Measurements from ENCODE around the gene LSS. TPM values are rescaled to one million over a fixed set of nuclear protein-coding genes. Genes with fewer than 3 reads are reported as not detected.
"Not testable (repeated sequence)": the region's sequence is repeated elsewhere in the genome, so short reads cannot be mapped to it uniquely, and the experiment has no call there.

Gene LSS
- total RNA-seq, 1 experiment from 2014 or later, result 45.5 TPM

- H3K4me3 Mint-ChIP-seq (ENCODE audit: unreplicated experiment), result no peak overlapping the region
- no TSS peak for BruUV-seq (replicated peaks)
- TF ChIP-seq, protein P1, sequence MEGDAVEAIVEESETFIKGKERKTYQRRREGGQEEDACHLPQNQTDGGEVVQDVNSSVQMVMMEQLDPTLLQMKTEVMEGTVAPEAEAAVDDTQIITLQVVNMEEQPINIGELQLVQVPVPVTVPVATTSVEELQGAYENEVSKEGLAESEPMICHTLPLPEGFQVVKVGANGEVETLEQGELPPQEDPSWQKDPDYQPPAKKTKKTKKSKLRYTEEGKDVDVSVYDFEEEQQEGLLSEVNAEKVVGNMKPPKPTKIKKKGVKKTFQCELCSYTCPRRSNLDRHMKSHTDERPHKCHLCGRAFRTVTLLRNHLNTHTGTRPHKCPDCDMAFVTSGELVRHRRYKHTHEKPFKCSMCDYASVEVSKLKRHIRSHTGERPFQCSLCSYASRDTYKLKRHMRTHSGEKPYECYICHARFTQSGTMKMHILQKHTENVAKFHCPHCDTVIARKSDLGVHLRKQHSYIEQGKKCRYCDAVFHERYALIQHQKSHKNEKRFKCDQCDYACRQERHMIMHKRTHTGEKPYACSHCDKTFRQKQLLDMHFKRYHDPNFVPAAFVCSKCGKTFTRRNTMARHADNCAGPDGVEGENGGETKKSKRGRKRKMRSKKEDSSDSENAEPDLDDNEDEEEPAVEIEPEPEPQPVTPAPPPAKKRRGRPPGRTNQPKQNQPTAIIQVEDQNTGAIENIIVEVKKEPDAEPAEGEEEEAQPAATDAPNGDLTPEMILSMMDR (IDR thresholded peaks at IDR 0.05; ENCODE audit: unreplicated experiment), result no peak
- peaks cover 21% of the 10 kb centered on the region for H3K27me3 Mint-ChIP-seq (ENCODE audit: insufficient read depth, unreplicated experiment)
- POLR2A ChIA-PET, result interaction anchor here (0.7 kb wide), 1 partner anchor 29 kb away, joined by 3 read pairs; no protein-coding TSS in a partner anchor
- intact Hi-C loops (cut with micrococcal nuclease), result no loop called here
- peaks cover 18% of the 10 kb centered on the region for H3K9me3 Mint-ChIP-seq (ENCODE audit: unreplicated experiment)
- no peak for DNase-seq (ENCODE audit: unreplicated experiment)
- H3K27ac Mint-ChIP-seq (ENCODE audit: low read depth, unreplicated experiment), result no peak overlapping the region
- CTCF ChIA-PET, result interaction anchor here (0.6 to 1.0 kb wide), 2 partner anchors 123 to 201 kb away, joined by 3 read pairs; no protein-coding TSS in a partner anchor
- no peaks in the 10 kb centered on the region for H3K36me3 Mint-ChIP-seq (ENCODE audit: insufficient read depth, unreplicated experiment)
- no peaks in the 10 kb centered on the region for H3K4me1 Mint-ChIP-seq (ENCODE audit: insufficient read depth, unreplicated experiment)
These were observed 55.6 kb downstream of the LSS start for GRCh38 chr21:46172863-46173528.

DNA sequence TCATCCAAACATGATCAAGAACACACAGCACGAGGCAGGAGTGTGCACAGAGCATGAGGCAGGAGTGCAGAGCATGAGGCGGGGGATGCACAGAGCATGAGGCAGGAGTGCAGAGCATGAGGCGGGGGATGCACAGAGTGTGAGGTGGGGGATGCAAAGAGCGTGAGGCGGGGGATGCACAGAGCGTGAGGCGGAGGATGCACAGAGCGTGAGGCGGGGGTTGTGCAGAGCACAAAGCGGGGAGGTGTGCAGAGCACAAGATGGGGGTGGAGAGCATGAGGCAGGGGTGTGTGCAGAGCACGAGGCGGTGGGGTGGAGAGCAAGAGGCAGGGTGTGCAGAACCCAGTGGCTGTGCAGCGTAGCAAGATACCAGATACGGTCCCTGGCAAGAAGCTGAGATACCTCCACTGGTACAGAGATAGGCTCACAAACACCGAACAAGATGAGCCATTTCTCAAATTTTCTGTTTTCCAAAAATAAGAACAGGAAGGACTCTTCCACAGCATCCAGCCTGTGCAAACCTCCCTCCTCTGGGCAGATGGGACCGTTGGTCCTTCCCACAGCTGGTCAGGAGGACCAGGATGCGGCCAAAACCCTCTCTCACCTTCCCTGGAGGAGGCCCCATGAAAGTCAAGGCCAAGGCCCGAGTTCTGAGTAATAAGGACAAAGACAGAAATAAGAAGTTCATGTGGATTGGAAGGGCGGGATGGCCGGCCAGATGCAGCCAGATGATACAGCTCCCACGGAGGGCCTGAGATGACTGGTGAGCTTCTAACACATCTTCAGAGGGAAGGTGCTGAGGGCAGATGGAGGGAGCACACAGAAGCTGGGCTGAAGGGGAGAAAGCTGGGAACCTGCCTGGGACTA, 56.3 kb downstream of the LSS start:
- intact Hi-C loops (cut with micrococcal nuclease), result no loop called here
- TF ChIP-seq, protein P1 (IDR thresholded peaks at IDR 0.05; ENCODE audit: unreplicated experiment), result no peak
- BruUV-seq (replicated peaks), result no TSS peak
- CTCF ChIA-PET, result interaction anchor here (0.6 to 1.0 kb wide), 2 partner anchors 122 to 201 kb away, joined by 3 read pairs; no protein-coding TSS in a partner anchor
- Mint-ChIP-seq H3K4me3 (ENCODE audit: unreplicated experiment) (no peak overlapping the region), H3K36me3 (ENCODE audit: insufficient read depth, unreplicated experiment) (no peaks in the 10 kb centered on the region), H3K9me3 (ENCODE audit: unreplicated experiment) (peaks cover 12% of the 10 kb centered on the region), H3K4me1 (ENCODE audit: insufficient read depth, unreplicated experiment) (no peaks in the 10 kb centered on the region), H3K27me3 (ENCODE audit: insufficient read depth, unreplicated experiment) (peaks cover 21% of the 10 kb centered on the region), H3K27ac (ENCODE audit: low read depth, unreplicated experiment) (no peak overlapping the region)
- POLR2A ChIA-PET, result no interaction called here
- no peak for DNase-seq (ENCODE audit: unreplicated experiment)

DNA sequence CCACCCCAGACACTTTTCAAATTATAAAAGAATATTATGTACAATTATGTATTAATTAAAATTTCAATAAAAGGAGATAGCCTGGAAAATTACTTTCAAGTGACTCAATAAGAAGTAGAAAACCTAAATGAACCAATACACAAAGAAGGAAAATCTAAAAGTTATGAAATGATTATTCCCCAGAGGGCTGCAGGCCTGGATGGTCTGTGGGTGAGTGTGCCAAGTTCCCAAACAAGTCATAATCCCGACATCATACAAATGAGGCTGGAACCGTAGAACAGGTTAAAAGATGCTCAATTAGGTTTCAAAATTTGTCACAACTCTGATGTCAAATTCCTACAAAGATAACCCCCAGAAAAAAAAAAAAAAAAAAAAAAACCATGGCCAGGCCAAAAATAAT, 57.0 kb downstream of the LSS start:
- CTCF ChIA-PET, result interaction anchor here (0.9 kb wide), 1 partner anchor 28 kb away, joined by 3 read pairs; no protein-coding TSS in a partner anchor
- POLR2A ChIA-PET, result no interaction called here
- H3K4me3 Mint-ChIP-seq (ENCODE audit: unreplicated experiment), result no peak overlapping the region
- no peaks in the 10 kb centered on the region for H3K36me3 Mint-ChIP-seq (ENCODE audit: insufficient read depth, unreplicated experiment)
- H3K9me3 Mint-ChIP-seq (ENCODE audit: unreplicated experiment), result peaks cover 12% of the 10 kb centered on the region
- H3K4me1 Mint-ChIP-seq (ENCODE audit: insufficient read depth, unreplicated experiment), result no peaks in the 10 kb centered on the region
- H3K27me3 Mint-ChIP-seq (ENCODE audit: insufficient read depth, unreplicated experiment), result peaks cover 21% of the 10 kb centered on the region
- intact Hi-C loops (cut with micrococcal nuclease), result no loop called here
- TF ChIP-seq, protein P1 (IDR thresholded peaks at IDR 0.05; ENCODE audit: unreplicated experiment), result no peak
- no peak overlapping the region for H3K27ac Mint-ChIP-seq (ENCODE audit: low read depth, unreplicated experiment)
- BruUV-seq (replicated peaks), result no TSS peak
- DNase-seq (ENCODE audit: unreplicated experiment), result no peak

DNA sequence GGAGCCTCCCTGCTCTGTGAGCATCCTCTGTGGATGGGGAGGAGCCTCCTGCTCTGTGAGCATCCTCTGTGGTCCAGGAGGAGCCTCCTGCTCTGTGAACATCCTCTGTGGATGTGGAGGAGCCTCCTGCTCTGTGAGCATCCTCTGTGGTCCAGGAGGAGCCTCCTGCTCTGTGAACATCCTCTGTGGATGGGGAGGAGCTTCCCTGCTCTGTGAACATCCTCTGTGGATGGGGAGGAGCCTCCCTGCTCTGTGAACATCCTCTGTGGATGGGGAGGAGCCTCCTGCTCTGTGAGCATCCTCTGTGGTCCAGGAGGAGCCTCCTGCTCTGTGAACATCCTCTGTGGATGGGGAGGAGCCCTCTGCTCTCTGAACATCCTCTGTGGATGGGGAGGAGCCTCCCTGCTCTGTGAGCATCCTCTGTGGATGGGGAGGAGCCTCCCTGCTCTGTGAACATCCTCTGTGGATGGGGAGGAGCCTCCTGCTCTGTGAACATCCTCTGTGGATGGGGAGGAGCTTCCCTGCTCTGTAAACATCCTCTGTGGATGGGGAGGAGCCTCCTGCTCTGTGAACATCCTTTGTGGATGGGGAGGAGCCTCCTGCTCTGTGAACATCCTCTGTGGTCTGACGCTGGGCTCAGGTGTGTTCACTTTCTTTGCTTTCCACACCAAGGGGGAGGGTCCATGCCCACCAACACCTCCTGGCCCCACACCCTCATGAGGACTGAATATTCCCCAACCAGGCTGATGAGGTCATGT, 58.0 kb downstream of the LSS start:
- H3K4me3 Mint-ChIP-seq (ENCODE audit: unreplicated experiment); H3K27ac Mint-ChIP-seq (ENCODE audit: low read depth, unreplicated experiment); intact Hi-C loops (cut with micrococcal nuclease): not testable (repeated sequence)

More for the DNA sequence above, 58.0 kb downstream of the LSS start:
- ChIA-PET CTCF (interaction anchor here (0.9 kb wide), 1 partner anchor 27 kb away, joined by 3 read pairs; no protein-coding TSS in a partner anchor), POLR2A (interaction anchor here (0.6 kb wide), 1 partner anchor 27 kb away, joined by 5 read pairs; no protein-coding TSS in a partner anchor)
- BruUV-seq (replicated peaks); H3K4me1 Mint-ChIP-seq (ENCODE audit: insufficient read depth, unreplicated experiment); DNase-seq (ENCODE audit: unreplicated experiment); H3K36me3 Mint-ChIP-seq (ENCODE audit: insufficient read depth, unreplicated experiment): not testable (repeated sequence)
- Mint-ChIP-seq H3K9me3 (ENCODE audit: unreplicated experiment) (peaks cover 12% of the 10 kb centered on the region), H3K27me3 (ENCODE audit: insufficient read depth, unreplicated experiment) (peaks cover 15% of the 10 kb centered on the region)
